Sigmoid colon (tissue), 3 donors: Measurements from ENCODE around the gene ATRAID.

Source experiments
- POLR2A ChIP-seq, 2 donors: fragments of 450-650 bp; IDR thresholded peaks; one replicate each; pipeline ENCODE4 v1.6.1; 2016; ENCODE audit warnings: antibody characterized with exemption in 2 of 2, mild to moderate bottlenecking in 2 of 2, moderate library complexity in 2 of 2
- TF ChIP-seq, protein P1 (sequence below), 4 experiments: fragments of 450-650 bp in 3 of 4; fragments of 200-600 bp in 1 of 4; IDR thresholded peaks; one replicate each; pipeline ENCODE4 v1.5.1; 2016 to 2019; ENCODE audit warnings: antibody characterized with exemption in 4 of 4, mild to moderate bottlenecking in 3 of 4, moderate library complexity in 2 of 4

DNA sequence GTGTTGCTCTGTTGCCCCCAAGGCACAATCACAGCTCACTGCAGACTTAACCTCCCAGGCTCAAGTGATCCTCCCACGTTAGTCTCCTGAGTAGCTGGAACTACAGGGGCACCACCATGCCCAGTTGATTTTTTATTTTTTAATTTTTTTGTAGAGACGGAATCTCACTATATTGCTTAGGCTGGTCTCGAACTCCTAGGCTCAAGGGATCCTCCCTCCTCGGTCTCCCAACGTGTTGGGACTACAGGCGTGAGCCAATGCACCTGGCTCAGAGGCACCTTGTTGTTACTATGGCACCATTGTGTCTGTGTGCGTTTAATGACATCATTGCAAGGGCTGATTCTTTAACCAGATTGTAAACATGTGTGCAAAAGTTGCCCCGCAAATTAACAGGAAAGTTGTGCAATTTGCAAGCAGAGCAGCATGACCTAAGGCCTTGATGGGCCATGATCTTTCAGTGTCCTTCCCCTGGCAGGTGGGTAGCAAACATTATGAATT is 40.4 kb upstream of the ATRAID start:
- no peak for TF ChIP-seq POLR2A (IDR thresholded peaks at IDR 0.05)
- TF ChIP-seq, protein P1, sequence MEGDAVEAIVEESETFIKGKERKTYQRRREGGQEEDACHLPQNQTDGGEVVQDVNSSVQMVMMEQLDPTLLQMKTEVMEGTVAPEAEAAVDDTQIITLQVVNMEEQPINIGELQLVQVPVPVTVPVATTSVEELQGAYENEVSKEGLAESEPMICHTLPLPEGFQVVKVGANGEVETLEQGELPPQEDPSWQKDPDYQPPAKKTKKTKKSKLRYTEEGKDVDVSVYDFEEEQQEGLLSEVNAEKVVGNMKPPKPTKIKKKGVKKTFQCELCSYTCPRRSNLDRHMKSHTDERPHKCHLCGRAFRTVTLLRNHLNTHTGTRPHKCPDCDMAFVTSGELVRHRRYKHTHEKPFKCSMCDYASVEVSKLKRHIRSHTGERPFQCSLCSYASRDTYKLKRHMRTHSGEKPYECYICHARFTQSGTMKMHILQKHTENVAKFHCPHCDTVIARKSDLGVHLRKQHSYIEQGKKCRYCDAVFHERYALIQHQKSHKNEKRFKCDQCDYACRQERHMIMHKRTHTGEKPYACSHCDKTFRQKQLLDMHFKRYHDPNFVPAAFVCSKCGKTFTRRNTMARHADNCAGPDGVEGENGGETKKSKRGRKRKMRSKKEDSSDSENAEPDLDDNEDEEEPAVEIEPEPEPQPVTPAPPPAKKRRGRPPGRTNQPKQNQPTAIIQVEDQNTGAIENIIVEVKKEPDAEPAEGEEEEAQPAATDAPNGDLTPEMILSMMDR (IDR thresholded peaks at IDR 0.05): no peak
